Measurements from ENCODE around the gene ACAN.

The ACAN gene

DNA sequence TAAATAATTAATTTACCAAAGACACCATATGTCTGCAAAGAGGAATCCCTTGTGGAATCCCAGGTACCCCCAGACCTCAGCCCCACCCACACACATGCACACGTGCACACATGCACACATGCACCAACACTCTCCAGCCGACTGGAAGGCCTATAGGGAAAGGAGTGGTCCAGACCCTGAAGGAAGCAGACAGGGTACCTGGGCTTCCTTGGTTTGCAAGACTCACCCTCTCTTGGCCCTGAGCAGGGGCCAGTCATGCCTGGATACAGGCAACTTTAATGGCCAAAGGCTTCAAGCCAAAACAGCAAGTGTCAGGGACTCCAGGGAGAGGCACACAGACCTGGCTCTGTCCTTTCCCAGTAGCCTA is 101.0 kb downstream of the ACAN start:
- peaks cover 6% of the 10 kb centered on the region for H3K79me1 ChIP-seq (ENCODE audit: low read length)
- WGBS (ENCODE audit: extremely low coverage, insufficient coverage, insufficient read length): no CpG with 5 or more reads among the region's 2 CpGs

DNA sequence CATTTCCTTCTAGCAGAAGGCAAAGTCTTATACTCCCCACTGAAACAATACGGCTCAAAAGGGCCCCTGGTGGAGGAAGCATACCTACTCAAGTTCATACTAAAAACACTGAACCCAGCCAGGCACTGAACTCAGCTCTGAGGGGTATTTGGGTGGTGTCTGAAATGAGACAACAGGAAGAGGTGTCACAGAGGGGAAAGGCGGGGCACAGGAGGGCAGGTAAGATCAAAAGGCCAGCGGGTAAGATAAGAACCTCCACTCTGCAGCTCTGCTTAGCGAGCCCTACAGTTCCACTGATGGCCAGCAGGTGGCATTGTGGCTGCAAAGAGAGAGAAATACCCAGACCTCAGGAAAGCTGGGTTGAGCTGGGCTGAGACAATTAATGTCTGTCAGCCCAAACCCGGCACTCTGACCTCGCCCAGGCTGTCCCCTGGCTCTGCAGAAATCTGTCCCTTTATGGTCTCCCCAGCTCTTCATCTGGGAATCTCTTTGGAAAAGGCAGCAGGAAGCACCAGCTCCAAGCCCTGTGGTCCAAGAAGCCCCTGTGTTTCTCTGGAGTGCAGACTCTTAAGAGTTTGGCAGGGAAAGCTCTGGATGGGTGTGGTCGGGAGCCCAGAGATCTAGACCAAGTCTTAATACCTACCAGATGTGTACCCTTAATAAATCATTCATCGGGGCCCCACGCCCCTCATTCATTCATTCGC is 101.5 kb downstream of the ACAN start:
- Histone ChIP-seq H3K4me3 (ENCODE audit: low read depth, low read length) (no peak overlapping the region), H2BK120ac (ENCODE audit: insufficient read depth, low read length, poor library complexity) (no peak overlapping the region), H3K27ac (ENCODE audit: low read depth, low read length) (no peak overlapping the region), H3K79me2 (ENCODE audit: control insufficient read depth, insufficient read depth, low read length, poor library complexity) (no peaks in the 10 kb centered on the region), H3K18ac (ENCODE audit: low read length) (no peak overlapping the region), H4K8ac (ENCODE audit: low read depth, low read length) (no peak overlapping the region), H2AK5ac (ENCODE audit: low read length) (no peak overlapping the region), H3K9ac (ENCODE audit: low read length) (no peak overlapping the region), H2BK12ac (ENCODE audit: low read length) (no peak overlapping the region), H4K91ac (ENCODE audit: low read depth, low read length) (no peak overlapping the region), H3K4ac (ENCODE audit: low read depth, low read length) (no peak overlapping the region), H4K12ac (ENCODE audit: low read depth, low read length) (no peak overlapping the region), H3K4me2 (ENCODE audit: low read length) (no peak overlapping the region), H3K27me3 (ENCODE audit: insufficient read depth, low read length) (no peaks in the 10 kb centered on the region), H2BK5ac (ENCODE audit: low read depth, low read length, poor library complexity) (no peak overlapping the region), H3K79me1 (ENCODE audit: low read length) (peaks cover 6% of the 10 kb centered on the region), H3K23ac (ENCODE audit: low read length) (no peak overlapping the region), H3K14ac (ENCODE audit: low read length) (no peak overlapping the region), H2AFZ (ENCODE audit: insufficient read depth, low read length, poor library complexity) (no peak overlapping the region), H3K4me1 (ENCODE audit: control insufficient read depth in 1 of 2, insufficient read depth in 2 of 2, low read length in 2 of 2) (peaks cover 18 to 24% of the 10 kb centered on the region in 2 experiments), H3K36me3 (ENCODE audit: control insufficient read depth in 1 of 2, insufficient read depth in 2 of 2, low read length in 2 of 2) (peaks cover 76 to 88% of the 10 kb centered on the region in 2 experiments), H3K9me3 (ENCODE audit: insufficient read depth, low read depth, low read length) (no peaks in the 10 kb centered on the region)
- WGBS (ENCODE audit: extremely low coverage, insufficient coverage, insufficient read length): no CpG with 5 or more reads among the region's 10 CpGs
- DNase-seq: peak; percentile 67 to 92

More for the DNA sequence above, 101.0 kb downstream of the ACAN start:
- H3K4me3 ChIP-seq (ENCODE audit: low read depth, low read length): peak overlapping the region; percentile 26
- no peaks in the 10 kb centered on the region for H3K9me3 ChIP-seq (ENCODE audit: insufficient read depth, low read depth, low read length)
- no peak overlapping the region for H3K14ac ChIP-seq (ENCODE audit: low read length)
- no peak overlapping the region for H3K27ac ChIP-seq (ENCODE audit: low read depth, low read length)
- no peak overlapping the region for H2AFZ ChIP-seq (ENCODE audit: insufficient read depth, low read length, poor library complexity)
- H3K79me2 ChIP-seq (ENCODE audit: control insufficient read depth, insufficient read depth, low read length, poor library complexity): no peaks in the 10 kb centered on the region
- H2BK5ac ChIP-seq (ENCODE audit: low read depth, low read length, poor library complexity): no peak overlapping the region
- DNase-seq: no peak
- H3K4ac ChIP-seq (ENCODE audit: low read depth, low read length): no peak overlapping the region
- H4K91ac ChIP-seq (ENCODE audit: low read depth, low read length): no peak overlapping the region
- H3K23ac ChIP-seq (ENCODE audit: low read length): no peak overlapping the region
- H4K8ac ChIP-seq (ENCODE audit: low read depth, low read length): no peak overlapping the region
- no peak overlapping the region for H3K18ac ChIP-seq (ENCODE audit: low read length)
- H3K4me1 ChIP-seq (ENCODE audit: control insufficient read depth in 1 of 2, insufficient read depth in 2 of 2, low read length in 2 of 2): peaks cover 13 to 19% of the 10 kb centered on the region in 2 experiments
- H4K12ac ChIP-seq (ENCODE audit: low read depth, low read length): no peak overlapping the region
- H3K4me2 ChIP-seq (ENCODE audit: low read length): no peak overlapping the region
- no peak overlapping the region for H2BK12ac ChIP-seq (ENCODE audit: low read length)
- no peaks in the 10 kb centered on the region for H3K27me3 ChIP-seq (ENCODE audit: insufficient read depth, low read length)
- no peak overlapping the region for H3K9ac ChIP-seq (ENCODE audit: low read length)
- H2AK5ac ChIP-seq (ENCODE audit: low read length): no peak overlapping the region
- H2BK120ac ChIP-seq (ENCODE audit: insufficient read depth, low read length, poor library complexity): no peak overlapping the region
- H3K36me3 ChIP-seq (ENCODE audit: control insufficient read depth in 1 of 2, insufficient read depth in 2 of 2, low read length in 2 of 2): peaks cover 76 to 88% of the 10 kb centered on the region in 2 experiments

DNA sequence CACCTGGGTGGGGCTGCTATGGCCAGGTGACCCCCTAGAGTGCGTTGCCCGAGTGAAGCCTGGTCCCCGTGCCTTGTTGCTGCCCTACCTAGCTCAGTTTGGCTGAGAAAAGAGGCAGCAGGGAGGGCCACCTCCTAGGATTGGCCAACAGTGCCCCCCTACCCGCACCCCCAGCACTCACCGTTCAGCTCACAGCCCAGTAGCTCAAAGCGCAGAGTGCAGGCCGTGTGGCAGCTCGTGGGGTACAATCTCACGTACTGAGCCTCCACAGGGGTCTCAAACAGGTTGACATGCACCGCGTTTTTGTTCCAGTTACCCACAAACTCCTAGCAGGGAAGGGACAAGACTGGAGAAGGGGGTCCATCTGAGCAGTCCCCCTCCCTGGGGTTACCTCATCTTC is 102.3 kb downstream of the ACAN start:
- Histone ChIP-seq H2AK5ac (ENCODE audit: low read length) (no peak overlapping the region), H2BK5ac (ENCODE audit: low read depth, low read length, poor library complexity) (no peak overlapping the region), H3K79me2 (ENCODE audit: control insufficient read depth, insufficient read depth, low read length, poor library complexity) (peaks cover 2% of the 10 kb centered on the region), H4K8ac (ENCODE audit: low read depth, low read length) (no peak overlapping the region), H3K9me3 (ENCODE audit: insufficient read depth, low read depth, low read length) (no peaks in the 10 kb centered on the region), H3K4me2 (ENCODE audit: low read length) (no peak overlapping the region), H3K14ac (ENCODE audit: low read length) (no peak overlapping the region), H3K27me3 (ENCODE audit: insufficient read depth, low read length) (no peaks in the 10 kb centered on the region), H3K79me1 (ENCODE audit: low read length) (peaks cover 2% of the 10 kb centered on the region), H3K4ac (ENCODE audit: low read depth, low read length) (no peak overlapping the region), H3K36me3 (ENCODE audit: control insufficient read depth in 1 of 2, insufficient read depth in 2 of 2, low read length in 2 of 2) (peaks cover 79 to 91% of the 10 kb centered on the region in 2 experiments), H3K9ac (ENCODE audit: low read length) (peak overlapping the region; percentile 25), H2AFZ (ENCODE audit: insufficient read depth, low read length, poor library complexity) (no peak overlapping the region), H4K91ac (ENCODE audit: low read depth, low read length) (no peak overlapping the region), H3K27ac (ENCODE audit: low read depth, low read length) (no peak overlapping the region), H2BK12ac (ENCODE audit: low read length) (no peak overlapping the region), H3K4me1 (ENCODE audit: control insufficient read depth in 1 of 2, insufficient read depth in 2 of 2, low read length in 2 of 2) (peaks cover 19 to 27% of the 10 kb centered on the region in 2 experiments), H2BK120ac (ENCODE audit: insufficient read depth, low read length, poor library complexity) (no peak overlapping the region), H4K12ac (ENCODE audit: low read depth, low read length) (no peak overlapping the region), H3K4me3 (ENCODE audit: low read depth, low read length) (no peak overlapping the region), H3K18ac (ENCODE audit: low read length) (no peak overlapping the region), H3K23ac (ENCODE audit: low read length) (no peak overlapping the region)
- no peak for DNase-seq
- no CpG with 5 or more reads among the region's 11 CpGs for WGBS (ENCODE audit: extremely low coverage, insufficient coverage, insufficient read length)

DNA sequence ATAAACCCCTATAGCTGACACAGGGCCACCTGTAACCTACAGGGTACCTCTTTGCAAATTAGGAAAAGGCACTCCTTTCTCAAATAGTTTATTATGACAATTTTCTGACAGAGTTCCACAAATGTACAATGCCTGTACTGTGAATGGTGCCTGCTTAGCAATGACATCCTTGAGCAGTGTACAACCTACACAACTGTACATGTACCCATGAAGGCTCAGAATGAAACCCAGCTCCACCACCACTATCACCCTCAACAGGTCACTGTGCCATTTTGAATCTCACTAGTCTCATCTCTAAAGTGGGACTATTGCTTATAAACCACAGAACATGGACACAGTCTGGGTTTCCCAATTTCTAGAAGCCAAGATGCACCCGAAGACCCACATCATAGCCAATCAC is 102.9 kb downstream of the ACAN start:
- H3K4me1 ChIP-seq (ENCODE audit: control insufficient read depth in 1 of 2, insufficient read depth in 2 of 2, low read length in 2 of 2): peaks cover 22 to 27% of the 10 kb centered on the region in 2 experiments
- no peak overlapping the region for H3K14ac ChIP-seq (ENCODE audit: low read length)
- H4K12ac ChIP-seq (ENCODE audit: low read depth, low read length): no peak overlapping the region
- no peaks in the 10 kb centered on the region for H3K27me3 ChIP-seq (ENCODE audit: insufficient read depth, low read length)
- no peak overlapping the region for H4K8ac ChIP-seq (ENCODE audit: low read depth, low read length)
- no peak overlapping the region for H4K91ac ChIP-seq (ENCODE audit: low read depth, low read length)
- no peaks in the 10 kb centered on the region for H3K9me3 ChIP-seq (ENCODE audit: insufficient read depth, low read depth, low read length)
- H2BK5ac ChIP-seq (ENCODE audit: low read depth, low read length, poor library complexity): no peak overlapping the region
- H3K18ac ChIP-seq (ENCODE audit: low read length): no peak overlapping the region
- H2BK12ac ChIP-seq (ENCODE audit: low read length): no peak overlapping the region
- DNase-seq: no peak
- H3K79me2 ChIP-seq (ENCODE audit: control insufficient read depth, insufficient read depth, low read length, poor library complexity): peaks cover 5% of the 10 kb centered on the region
- peaks cover 82 to 91% of the 10 kb centered on the region in 2 experiments for H3K36me3 ChIP-seq (ENCODE audit: control insufficient read depth in 1 of 2, insufficient read depth in 2 of 2, low read length in 2 of 2)
- no peak overlapping the region for H3K4me3 ChIP-seq (ENCODE audit: low read depth, low read length)
- H3K4me2 ChIP-seq (ENCODE audit: low read length): no peak overlapping the region
- WGBS (ENCODE audit: extremely low coverage, insufficient coverage, insufficient read length): no CpG with 5 or more reads among the region's 1 CpG
- no peak overlapping the region for H2AFZ ChIP-seq (ENCODE audit: insufficient read depth, low read length, poor library complexity)
- H3K27ac ChIP-seq (ENCODE audit: low read depth, low read length): no peak overlapping the region
- H3K23ac ChIP-seq (ENCODE audit: low read length): no peak overlapping the region
- H3K79me1 ChIP-seq (ENCODE audit: low read length): peaks cover 2% of the 10 kb centered on the region
- no peak overlapping the region for H3K4ac ChIP-seq (ENCODE audit: low read depth, low read length)
- no peak overlapping the region for H2BK120ac ChIP-seq (ENCODE audit: insufficient read depth, low read length, poor library complexity)
- H2AK5ac ChIP-seq (ENCODE audit: low read length): no peak overlapping the region
- no peak overlapping the region for H3K9ac ChIP-seq (ENCODE audit: low read length)

Data from trophoblast cell (in vitro differentiated cells and primary cell).